Stimulated activated CD8-positive, alpha-beta memory T cell treated with anti-CD3 and anti-CD28 coated beads, Interleukin-2, amount 100 ng/mL, for 1 hour (primary cell): ENCODE results near the gene PIF1.
A peak's percentile ranks its signal among the peaks of the same experiment; 100 is the strongest.

Source experiments
- DNase-seq, 2 donors: peaks; one replicate each; pipeline ENCODE4 v3.0.0-alpha.2; 2020; ENCODE audit warnings: low read depth in 2 of 2

Gene PIF1

GRCh38 chr15:64825431-64826294 is at the start of gene PIF1:
TSS of gene PIF1 (minus strand) at chr15:64825647. CDS start at chr15:64824335, 1,312 bp downstream.
- peak; percentile 58 to 73 for DNase-seq

GRCh38 chr15:64870353-64870752 is 44.9 kb upstream of the PIF1 start:
- no peak for DNase-seq

GRCh38 chr15:64869501-64869900 is 44.1 kb upstream of the PIF1 start:
- no peak for DNase-seq

GRCh38 chr15:64865998-64866520 is 40.6 kb upstream of the PIF1 start:
- DNase-seq = no peak

GRCh38 chr15:64865126-64865997 is 39.9 kb upstream of the PIF1 start:
- no peak for DNase-seq

- DNase-seq = no peak
These were observed 38.6 kb upstream of the PIF1 start for GRCh38 chr15:64864068-64864467.

GRCh38 chr15:64862408-64862807 is 37.0 kb upstream of the PIF1 start:
- DNase-seq = no peak

GRCh38 chr15:64861960-64862359 is 36.5 kb upstream of the PIF1 start:
- DNase-seq = no peak

GRCh38 chr15:64861331-64861730 is 35.9 kb upstream of the PIF1 start:
- DNase-seq = no peak

- DNase-seq = no peak
These were observed 33.8 kb upstream of the PIF1 start for GRCh38 chr15:64859226-64859625.

- DNase-seq = no peak
These were observed 32.7 kb upstream of the PIF1 start for GRCh38 chr15:64858021-64858575.

GRCh38 chr15:64857421-64857820 is 32.0 kb upstream of the PIF1 start:
- no peak for DNase-seq

- no peak for DNase-seq
These were observed 31.1 kb upstream of the PIF1 start for GRCh38 chr15:64856429-64857145.

- DNase-seq = no peak
These were observed 29.9 kb upstream of the PIF1 start for GRCh38 chr15:64855205-64855975.

GRCh38 chr15:64854526-64854925 is 29.1 kb upstream of the PIF1 start:
- DNase-seq = no peak

GRCh38 chr15:64854041-64854440 is 28.6 kb upstream of the PIF1 start:
- no peak for DNase-seq

- no peak for DNase-seq
These were observed 26.0 kb upstream of the PIF1 start for GRCh38 chr15:64851503-64851840.

GRCh38 chr15:64850778-64851502 is 25.5 kb upstream of the PIF1 start:
- no peak for DNase-seq

- no peak for DNase-seq
These were observed 22.6 kb upstream of the PIF1 start for GRCh38 chr15:64847876-64848716.
